HTR-8/SVneo (cell line): Measurements from ENCODE around the gene BANF2.
A peak's percentile ranks its signal among the peaks of the same experiment; 100 is the strongest.
"Not testable (repeated sequence)": the region's sequence is repeated elsewhere in the genome, so short reads cannot be mapped to it uniquely, and the experiment has no call there.

Source experiments
- DNase-seq: peaks from one replicate; pipeline ENCODE4 v3.0.0; 2011; ENCODE audit warnings: low spot score, mixed read lengths; ENCODE audit not compliant: insufficient read length
- FAIRE-seq: peaks from 2 replicates; lab custom pipeline; 2011; peaks lifted over from hg19 to GRCh38; lab: Jason Lieb, UNC

BANF2 gene

GRCh38 chr20:17699931-17700351 lies at the start of gene BANF2:
BANF2 (plus strand) TSS chr20:17699966; CDS start chr20:17725026, 25,060 bp downstream.
- DNase-seq, result no peak
- no peak for FAIRE-seq

GRCh38 chr20:17650301-17651128 lies 49.3 kb upstream of the BANF2 start:
- no peak for FAIRE-seq
- no peak for DNase-seq

GRCh38 chr20:17651129-17651759 lies 48.5 kb upstream of the BANF2 start:
- no peak for FAIRE-seq
- no peak for DNase-seq

GRCh38 chr20:17651760-17652388 lies 47.9 kb upstream of the BANF2 start:
- FAIRE-seq, result no peak
- DNase-seq, result no peak

- no peak for DNase-seq
- FAIRE-seq, result no peak
These were observed 47.4 kb upstream of the BANF2 start for GRCh38 chr20:17652411-17652810.

- no peak for FAIRE-seq
These were observed 45.7 kb upstream of the BANF2 start for GRCh38 chr20:17653835-17654648.

GRCh38 chr20:17654649-17655285 lies 45.0 kb upstream of the BANF2 start:
- no peak for FAIRE-seq
- peak; percentile 42 for DNase-seq

More at GRCh38 chr20:17653835-17654648, 45.7 kb upstream of the BANF2 start:
- no peak for DNase-seq

- DNase-seq, result no peak
These were observed 44.5 kb upstream of the BANF2 start for GRCh38 chr20:17655286-17655651.

DNA sequence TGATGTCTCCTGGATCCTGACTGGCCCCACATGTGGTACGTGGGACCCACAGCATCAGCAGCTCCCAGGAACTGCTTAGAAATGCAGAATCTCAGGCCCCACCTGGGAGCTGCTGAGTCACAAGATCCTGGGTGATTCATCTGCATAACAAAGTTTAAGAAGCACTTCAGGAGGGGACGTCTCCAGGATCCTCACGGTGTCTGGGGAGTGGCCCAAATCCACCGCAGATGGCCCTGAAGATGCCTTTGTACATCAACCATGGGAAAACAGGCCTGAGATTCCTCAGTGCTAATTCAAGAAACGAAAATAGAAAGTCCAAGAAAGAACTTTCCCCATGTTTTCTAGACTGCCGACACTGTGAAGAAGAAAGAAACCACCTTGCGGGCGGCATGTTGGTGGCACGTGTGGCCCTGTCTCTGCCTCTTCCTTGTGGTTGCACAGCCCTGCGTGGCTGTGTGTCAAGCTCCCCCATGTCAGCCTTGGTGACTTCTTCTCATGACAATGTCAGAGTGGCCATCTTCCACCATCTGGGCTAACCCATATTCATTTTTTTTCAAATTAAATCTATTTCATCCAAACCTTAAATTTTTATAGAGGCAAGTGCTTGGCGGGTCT lies 43.8 kb upstream of the BANF2 start:
- DNase-seq (no peak), FAIRE-seq (no peak)

More at GRCh38 chr20:17655286-17655651, 44.5 kb upstream of the BANF2 start:
- FAIRE-seq, result no peak

GRCh38 chr20:17657079-17657825 lies 42.5 kb upstream of the BANF2 start:
- FAIRE-seq (no peak), DNase-seq (no peak)

GRCh38 chr20:17657898-17658647 lies 41.7 kb upstream of the BANF2 start:
- FAIRE-seq, result no peak
- DNase-seq, result no peak

- DNase-seq, result no peak
- no peak for FAIRE-seq
These were observed 41.1 kb upstream of the BANF2 start for GRCh38 chr20:17658648-17658993.

- FAIRE-seq, DNase-seq: not testable (repeated sequence)
These were observed 40.4 kb upstream of the BANF2 start for GRCh38 chr20:17659344-17659743.

DNA sequence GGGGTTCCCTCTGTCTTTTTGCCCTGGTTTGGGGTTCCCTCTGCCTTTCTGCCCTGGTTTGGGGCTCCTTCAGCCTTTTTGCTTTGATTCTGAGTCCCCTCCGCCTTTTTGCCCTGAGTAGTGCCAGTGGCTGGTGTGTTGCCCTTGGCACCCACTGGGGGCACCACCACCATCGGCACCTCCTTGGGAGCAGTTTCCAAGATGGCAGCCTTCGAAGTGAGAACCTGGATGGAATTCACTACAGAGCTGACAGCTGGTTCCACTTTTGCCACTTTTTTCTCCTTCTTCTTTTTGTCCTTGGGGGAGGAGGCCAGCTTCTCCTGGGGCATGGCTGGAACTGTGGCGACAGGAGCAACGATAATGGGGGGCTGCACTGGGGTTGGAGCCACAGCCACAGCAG lies 40.0 kb upstream of the BANF2 start:
- FAIRE-seq (no peak), DNase-seq (no peak)

- FAIRE-seq (no peak), DNase-seq (no peak)
These were observed 39.1 kb upstream of the BANF2 start for GRCh38 chr20:17660667-17661066.

- FAIRE-seq, result no peak
- DNase-seq, result no peak
These were observed 38.5 kb upstream of the BANF2 start for GRCh38 chr20:17661121-17661744.

DNA sequence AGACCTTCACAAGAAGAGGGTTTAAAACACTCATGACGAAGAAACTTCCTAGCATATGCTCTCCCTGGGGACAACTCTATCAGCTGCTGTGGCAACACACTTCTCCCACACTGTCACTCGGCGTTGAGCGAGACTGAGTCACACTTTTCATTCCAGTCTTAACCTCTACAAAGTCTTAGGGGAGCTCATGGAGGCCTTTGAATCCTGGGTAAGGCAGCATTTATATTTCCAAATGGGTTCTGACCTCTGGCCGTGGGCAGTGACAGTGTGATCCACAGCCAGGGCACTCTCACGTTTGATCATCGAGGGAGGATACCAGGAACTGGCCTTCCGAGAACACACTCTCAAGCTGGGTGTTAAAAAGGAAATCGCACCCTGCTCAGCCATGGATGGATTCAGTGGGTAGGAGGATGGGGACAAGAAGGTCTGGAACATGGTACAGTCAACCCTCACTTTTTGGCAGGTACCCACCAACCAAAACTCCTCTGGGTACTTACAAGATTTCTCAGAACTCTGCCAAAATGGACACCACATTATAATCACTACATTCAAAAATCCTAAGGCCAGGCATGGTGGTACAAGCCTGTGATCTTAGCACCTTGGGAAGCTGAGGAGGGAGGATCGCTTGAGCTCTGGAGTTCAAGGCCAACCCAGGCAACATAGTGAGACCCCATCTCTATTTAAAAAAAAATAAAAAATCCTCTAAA lies 37.3 kb upstream of the BANF2 start:
- FAIRE-seq, result no peak

More for the DNA sequence above, 37.3 kb upstream of the BANF2 start:
- DNase-seq, result no peak
